Renal cortical epithelial cell (primary cell): Measurements from ENCODE around the gene BSG. TPM values are rescaled to one million over a fixed set of nuclear protein-coding genes. Genes with fewer than 3 reads are reported as not detected.
"Not testable (repeated sequence)": the region's sequence is repeated elsewhere in the genome, so short reads cannot be mapped to it uniquely, and the experiment has no call there.

ENCODE experiments used
- DNase-seq: peaks from one replicate; pipeline ENCODE4 v3.0.0-alpha.2; 2011; ENCODE audit warnings: low read depth
- total RNA-seq: library from RNA; depleted of rRNA; stranded (reverse); fragments of >200 nt; gene quantifications from 2 replicates; pipeline ENCODE4 v1.2.3, GENCODE V29; 2014

BSG gene
- total RNA-seq, 1 donor from 2014 or later, result 555 TPM

DNA sequence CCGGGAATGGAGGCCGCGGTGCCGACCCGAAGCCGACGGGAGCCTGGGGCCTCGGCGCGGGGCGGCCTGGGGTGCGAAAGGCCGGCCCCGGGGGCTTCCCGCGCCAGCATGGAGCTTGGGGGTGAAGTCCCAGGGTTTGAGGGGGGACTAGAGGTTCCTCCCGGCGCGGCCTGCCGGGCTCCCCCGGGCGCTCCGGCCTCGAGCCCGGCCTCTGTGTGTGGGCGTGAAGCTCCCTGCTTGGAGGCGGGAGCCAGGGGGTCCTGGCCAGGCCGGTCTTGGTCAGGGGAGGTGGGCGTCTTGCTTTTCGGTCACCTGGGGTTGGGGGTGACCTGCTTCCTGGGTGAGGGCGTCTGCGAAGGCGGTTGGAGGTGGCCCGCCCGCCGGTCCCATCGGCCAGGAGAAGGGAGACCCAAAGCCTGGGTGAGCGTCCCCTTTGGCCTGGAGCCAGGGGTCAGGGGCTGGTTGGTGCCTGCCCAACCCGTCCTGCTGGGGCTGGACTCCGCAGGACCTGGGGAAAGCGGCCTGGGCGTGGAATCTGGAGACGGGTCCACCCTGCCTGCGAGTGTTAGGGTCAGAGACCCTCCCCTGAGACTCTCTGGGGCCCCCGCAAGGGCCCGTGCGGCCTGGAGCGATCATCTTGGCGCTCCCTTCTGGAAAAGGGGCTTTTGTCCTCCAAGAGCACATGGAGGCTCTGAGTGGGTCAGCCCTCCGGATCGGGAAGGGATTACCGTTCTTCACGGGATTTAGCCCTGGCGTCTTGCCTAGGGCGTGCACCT lies 535 bp downstream of the BSG start:
- DNase-seq, result peak; percentile 36

GRCh38 chr19:573519-573825 lies 1.1 kb downstream of the BSG start:
- no peak for DNase-seq

DNA sequence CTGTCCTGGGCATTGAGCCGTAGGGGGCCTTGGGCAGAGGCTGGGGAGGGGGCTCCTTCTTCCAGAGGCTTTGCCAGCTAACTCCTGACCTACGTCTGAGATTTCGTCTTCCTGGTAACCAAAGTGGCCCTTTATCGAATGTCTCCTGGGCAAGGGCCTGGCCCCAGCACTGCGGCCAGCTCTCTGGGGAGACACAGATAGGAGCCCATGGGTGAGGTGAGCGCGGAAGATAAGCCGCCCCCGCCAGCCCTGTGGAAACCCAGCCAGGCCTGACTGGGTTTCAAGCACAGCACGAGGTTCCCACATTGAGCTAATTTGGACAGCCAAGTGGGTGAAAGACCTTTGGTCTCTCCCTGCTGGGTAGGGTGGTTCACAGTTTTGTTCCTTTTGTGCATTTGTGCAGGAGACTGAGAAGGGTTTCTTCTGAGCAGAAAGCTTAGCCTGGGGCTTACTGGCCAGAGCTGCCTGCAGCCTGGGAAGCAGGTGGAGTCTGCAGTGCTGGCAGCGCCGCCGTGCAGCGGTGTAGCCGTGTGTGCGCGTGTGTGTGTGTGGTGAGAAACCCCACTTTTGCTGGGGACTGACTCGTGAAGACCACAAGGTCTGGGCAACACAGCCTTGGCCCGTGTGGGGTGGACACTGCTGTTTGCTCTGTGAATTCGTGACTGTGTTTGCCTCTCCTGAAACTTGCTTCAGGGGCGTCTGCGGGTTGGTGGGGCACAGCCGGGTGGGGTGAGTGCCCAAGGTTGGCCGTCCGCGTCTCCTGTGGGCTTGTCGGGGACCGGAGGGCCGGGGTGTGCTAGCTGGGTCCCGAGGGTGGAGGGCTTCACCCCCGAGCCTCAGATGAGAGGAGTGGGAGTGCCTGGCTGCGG lies 2.5 kb downstream of the BSG start:
- DNase-seq, result peak; percentile 72

- peak; percentile 72 for DNase-seq
These were observed 3.4 kb downstream of the BSG start for GRCh38 chr19:575527-576506.

GRCh38 chr19:576768-577438 lies 4.5 kb downstream of the BSG start:
- DNase-seq, result no peak

DNA sequence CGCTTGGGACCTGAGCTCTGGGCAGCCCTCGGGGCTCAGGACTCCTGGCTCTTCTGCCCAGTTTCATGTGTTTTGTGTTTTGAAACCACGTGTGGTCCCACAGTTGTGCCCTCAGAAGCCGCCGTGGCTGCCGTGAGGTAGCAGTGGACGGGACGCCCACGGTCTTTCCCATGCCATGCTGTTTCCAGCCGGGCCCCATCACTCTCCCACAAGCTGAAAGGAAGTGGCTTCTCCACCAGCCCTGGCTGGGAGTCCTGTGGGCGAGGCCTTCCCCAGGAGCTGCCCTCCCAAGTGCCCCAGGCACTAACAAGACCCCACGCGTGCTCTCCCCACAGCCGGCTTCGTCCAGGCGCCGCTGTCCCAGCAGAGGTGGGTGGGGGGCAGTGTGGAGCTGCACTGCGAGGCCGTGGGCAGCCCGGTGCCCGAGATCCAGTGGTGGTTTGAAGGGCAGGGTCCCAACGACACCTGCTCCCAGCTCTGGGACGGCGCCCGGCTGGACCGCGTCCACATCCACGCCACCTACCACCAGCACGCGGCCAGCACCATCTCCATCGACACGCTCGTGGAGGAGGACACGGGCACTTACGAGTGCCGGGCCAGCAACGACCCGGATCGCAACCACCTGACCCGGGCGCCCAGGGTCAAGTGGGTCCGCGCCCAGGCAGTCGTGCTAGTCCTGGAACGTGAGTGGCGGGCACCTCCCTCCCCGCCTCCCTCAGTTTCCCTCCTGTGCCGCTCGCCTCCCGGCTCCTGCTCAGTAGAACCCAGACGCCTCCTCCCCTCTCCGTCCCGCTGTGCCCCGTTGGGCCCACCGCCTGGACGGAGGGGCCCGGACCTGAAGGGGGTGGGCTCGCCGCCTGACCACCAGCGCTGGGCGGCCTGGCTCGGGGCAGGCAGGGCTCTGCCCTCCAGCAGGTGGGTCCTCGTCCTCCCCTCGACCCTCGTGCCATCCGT lies 5.3 kb downstream of the BSG start:
- no peak for DNase-seq

- no peak for DNase-seq
These were observed 6.9 kb downstream of the BSG start for GRCh38 chr19:579111-579841.

GRCh38 chr19:579842-580155 lies 7.4 kb downstream of the BSG start:
- DNase-seq, result no peak

- DNase-seq, result no peak
These were observed 8.0 kb downstream of the BSG start for GRCh38 chr19:580274-580835.

DNA sequence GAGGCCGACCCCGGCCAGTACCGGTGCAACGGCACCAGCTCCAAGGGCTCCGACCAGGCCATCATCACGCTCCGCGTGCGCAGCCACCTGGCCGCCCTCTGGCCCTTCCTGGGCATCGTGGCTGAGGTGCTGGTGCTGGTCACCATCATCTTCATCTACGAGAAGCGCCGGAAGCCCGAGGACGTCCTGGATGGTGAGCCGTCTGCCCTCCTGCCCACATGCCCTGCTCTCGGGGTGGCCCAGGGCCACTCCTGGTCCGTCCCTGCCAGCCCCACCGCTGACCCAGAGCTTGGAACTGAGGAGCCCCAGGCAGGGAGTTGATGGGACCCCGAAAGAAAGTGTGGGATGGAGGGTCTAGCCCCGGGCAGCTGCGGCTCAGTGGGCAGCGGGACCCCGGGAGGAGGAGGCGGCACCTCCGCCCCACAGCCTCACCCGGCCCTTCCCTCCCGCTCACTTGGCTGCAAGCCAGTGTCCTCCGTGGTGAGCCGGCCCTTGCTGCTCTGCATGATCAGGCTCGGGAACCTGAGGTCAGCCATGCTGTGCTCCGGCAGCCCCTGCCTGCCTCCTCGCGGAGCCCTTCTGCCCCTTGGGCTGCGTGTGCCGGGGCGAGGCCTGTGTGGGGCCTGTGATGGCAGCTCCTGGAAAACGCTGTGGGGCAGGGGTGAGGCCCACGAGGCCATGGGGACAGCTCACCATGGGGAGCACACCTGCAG lies 9.2 kb downstream of the BSG start:
- DNase-seq, result no peak

DNA sequence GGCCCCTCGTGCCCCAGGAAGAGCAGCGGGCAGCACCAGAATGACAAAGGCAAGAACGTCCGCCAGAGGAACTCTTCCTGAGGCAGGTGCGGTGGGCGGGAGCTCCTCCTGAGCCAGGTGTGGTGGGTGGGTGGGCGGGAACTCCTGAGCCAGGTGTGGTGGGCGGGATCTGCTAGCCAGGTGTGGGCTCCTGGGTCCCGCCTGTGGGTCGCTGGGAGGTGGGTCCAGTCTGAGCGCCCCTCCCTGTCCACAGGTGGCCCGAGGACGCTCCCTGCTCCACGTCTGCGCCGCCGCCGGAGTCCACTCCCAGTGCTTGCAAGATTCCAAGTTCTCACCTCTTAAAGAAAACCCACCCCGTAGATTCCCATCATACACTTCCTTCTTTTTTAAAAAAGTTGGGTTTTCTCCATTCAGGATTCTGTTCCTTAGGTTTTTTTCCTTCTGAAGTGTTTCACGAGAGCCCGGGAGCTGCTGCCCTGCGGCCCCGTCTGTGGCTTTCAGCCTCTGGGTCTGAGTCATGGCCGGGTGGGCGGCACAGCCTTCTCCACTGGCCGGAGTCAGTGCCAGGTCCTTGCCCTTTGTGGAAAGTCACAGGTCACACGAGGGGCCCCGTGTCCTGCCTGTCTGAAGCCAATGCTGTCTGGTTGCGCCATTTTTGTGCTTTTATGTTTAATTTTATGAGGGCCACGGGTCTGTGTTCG lies 10.3 kb downstream of the BSG start:
- no peak for DNase-seq

DNA sequence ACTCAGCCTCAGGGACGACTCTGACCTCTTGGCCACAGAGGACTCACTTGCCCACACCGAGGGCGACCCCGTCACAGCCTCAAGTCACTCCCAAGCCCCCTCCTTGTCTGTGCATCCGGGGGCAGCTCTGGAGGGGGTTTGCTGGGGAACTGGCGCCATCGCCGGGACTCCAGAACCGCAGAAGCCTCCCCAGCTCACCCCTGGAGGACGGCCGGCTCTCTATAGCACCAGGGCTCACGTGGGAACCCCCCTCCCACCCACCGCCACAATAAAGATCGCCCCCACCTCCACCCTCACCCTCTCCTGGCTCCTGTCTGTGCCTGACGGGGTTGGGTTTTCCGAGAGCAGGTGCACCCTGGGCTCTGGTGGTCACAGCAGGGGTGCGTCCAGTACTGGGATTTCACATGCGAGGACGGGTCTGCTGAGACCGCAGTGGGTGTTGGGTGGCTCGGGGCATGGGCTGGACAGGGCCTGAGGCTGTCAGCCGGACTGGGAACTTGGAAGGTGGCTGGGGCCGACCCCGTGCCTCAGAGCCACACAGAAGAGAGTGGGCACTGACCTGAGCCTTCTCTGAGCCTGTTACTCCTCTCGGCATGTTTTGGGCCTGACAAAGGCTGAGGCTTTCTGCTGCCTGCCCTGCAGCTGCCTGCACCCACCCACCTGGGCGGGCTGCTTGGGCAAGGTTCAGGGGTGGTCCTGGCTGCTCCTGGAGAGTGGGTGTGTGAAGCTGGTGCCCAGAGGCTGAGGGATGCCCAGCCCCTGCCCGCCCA lies 11.0 kb downstream of the BSG start:
- DNase-seq, result no peak

DNA sequence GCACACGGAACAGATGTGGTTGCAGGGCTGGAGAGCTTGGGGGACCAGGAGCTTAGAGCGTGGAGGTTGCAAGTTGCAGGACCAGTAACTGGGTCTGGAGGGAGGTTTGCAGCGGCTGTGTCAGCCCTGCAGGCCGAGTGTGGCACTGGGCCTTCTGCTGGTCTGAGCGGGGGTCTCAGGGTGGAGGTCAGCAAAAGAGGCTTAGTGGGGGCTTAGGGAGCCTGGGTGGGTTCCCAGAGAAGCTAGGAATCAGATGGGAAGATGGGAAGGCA lies 11.5 kb downstream of the BSG start:
- DNase-seq, result no peak

DNA sequence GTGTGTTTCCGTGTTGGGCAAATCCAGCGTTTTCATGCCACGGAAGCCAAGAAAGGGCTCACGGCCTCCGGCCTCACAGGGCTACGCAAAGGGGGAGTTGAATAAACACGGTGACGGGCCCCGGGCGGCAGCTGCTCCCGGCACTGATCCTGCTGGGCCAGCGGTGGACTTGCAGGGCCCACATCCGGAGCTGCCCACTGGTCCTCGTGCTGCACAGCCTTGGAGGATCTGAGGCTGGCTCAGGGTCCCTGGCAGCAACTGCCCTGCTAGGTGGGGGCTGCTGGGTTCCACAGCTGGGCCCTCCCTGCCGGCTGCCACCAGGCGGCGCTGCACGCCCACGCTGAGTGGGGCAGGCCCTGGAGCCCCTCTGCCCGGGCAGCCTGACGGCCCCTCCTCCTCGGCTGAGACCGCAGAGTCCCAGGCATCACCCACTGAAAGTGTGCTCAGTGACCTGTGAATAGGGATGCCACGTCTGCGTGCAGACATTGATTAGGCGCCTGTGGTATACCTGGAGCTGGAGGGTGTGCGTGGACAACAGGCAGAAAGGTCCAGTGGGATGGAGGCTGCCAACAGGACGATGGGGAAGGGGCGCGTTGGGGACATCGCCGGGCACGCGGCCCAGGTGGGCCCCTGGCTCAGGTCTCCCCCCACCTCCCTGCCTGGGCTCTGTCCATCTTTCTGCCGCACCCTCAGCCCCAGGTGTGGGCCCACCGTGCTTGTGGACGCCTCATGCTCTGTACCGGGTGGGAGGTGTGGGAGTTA lies 12.0 kb downstream of the BSG start:
- DNase-seq, result no peak

GRCh38 chr19:585146-585545 lies 12.8 kb downstream of the BSG start:
- DNase-seq, result not testable (repeated sequence)

GRCh38 chr19:585551-586110 lies 13.2 kb downstream of the BSG start:
- DNase-seq, result no peak
